Activated CD4-positive, CD25-positive, alpha-beta regulatory T cell treated with anti-CD3 and anti-CD28 coated beads, Interleukin-2, amount 50 U/mL, for 24 hours (primary cell): Measurements from ENCODE around the gene SORL1-AS1.
A peak's percentile ranks its signal among the peaks of the same experiment; 100 is the strongest.

Experiments used
- ATAC-seq, 2 donors: fragments of 150-1000 bp; cut with Tn5 transposase; one replicate each; pipeline ENCODE4 v1.10.0; 2021; ENCODE audit warnings: mild to moderate bottlenecking in 1 of 2, moderate library complexity in 1 of 2

Gene SORL1-AS1

GRCh38 chr11:121474680-121475079 lies 21.9 kb upstream of the SORL1-AS1 start:
- ATAC-seq, result no peak

GRCh38 chr11:121473064-121473777 lies 20.5 kb upstream of the SORL1-AS1 start:
- ATAC-seq, result no peak

GRCh38 chr11:121472312-121472711 lies 19.5 kb upstream of the SORL1-AS1 start:
- no peak for ATAC-seq

GRCh38 chr11:121471167-121471566 lies 18.4 kb upstream of the SORL1-AS1 start:
- no peak for ATAC-seq

GRCh38 chr11:121469910-121470309 lies 17.1 kb upstream of the SORL1-AS1 start:
- ATAC-seq, result no peak

- peak; percentile 50 to 51 for ATAC-seq
These were observed 15.2 kb upstream of the SORL1-AS1 start for GRCh38 chr11:121467965-121468364.

GRCh38 chr11:121467471-121467870 lies 14.7 kb upstream of the SORL1-AS1 start:
- ATAC-seq, result no peak

- no peak for ATAC-seq
These were observed 13.5 kb upstream of the SORL1-AS1 start for GRCh38 chr11:121466063-121466794.

- ATAC-seq, result no peak
These were observed 12.9 kb upstream of the SORL1-AS1 start for GRCh38 chr11:121465709-121466062.

- peak; percentile 81 to 88 for ATAC-seq
These were observed 11.7 kb upstream of the SORL1-AS1 start for GRCh38 chr11:121464352-121464946.

GRCh38 chr11:121463689-121464335 lies 11.0 kb upstream of the SORL1-AS1 start:
- ATAC-seq, result no peak

- ATAC-seq, result peak in 1 of 2 donors; percentile 6
These were observed 9.1 kb upstream of the SORL1-AS1 start for GRCh38 chr11:121461843-121462242.

- no peak for ATAC-seq
These were observed 8.3 kb upstream of the SORL1-AS1 start for GRCh38 chr11:121460941-121461514.

- ATAC-seq, result no peak
These were observed 6.7 kb upstream of the SORL1-AS1 start for GRCh38 chr11:121459413-121460017.

GRCh38 chr11:121458551-121458950 lies 5.8 kb upstream of the SORL1-AS1 start:
- no peak for ATAC-seq

GRCh38 chr11:121456816-121457431 lies 4.2 kb upstream of the SORL1-AS1 start:
- ATAC-seq, result no peak

GRCh38 chr11:121456151-121456550 lies 3.4 kb upstream of the SORL1-AS1 start:
- no peak for ATAC-seq

GRCh38 chr11:121455115-121455514 lies 2.3 kb upstream of the SORL1-AS1 start:
- no peak for ATAC-seq

- ATAC-seq, result no peak
These were observed 977 bp upstream of the SORL1-AS1 start for GRCh38 chr11:121453589-121454299.

GRCh38 chr11:121451986-121452608 lies 670 bp downstream of the SORL1-AS1 start, which contains the start of gene SORL1:
Gene SORL1, plus strand, starts transcription at chr11:121452314. Its CDS starts 18 bp downstream, at chr11:121452332.
- ATAC-seq, result peak; percentile 46 to 58
